Measurements from ENCODE around the gene KDF1.

DNA sequence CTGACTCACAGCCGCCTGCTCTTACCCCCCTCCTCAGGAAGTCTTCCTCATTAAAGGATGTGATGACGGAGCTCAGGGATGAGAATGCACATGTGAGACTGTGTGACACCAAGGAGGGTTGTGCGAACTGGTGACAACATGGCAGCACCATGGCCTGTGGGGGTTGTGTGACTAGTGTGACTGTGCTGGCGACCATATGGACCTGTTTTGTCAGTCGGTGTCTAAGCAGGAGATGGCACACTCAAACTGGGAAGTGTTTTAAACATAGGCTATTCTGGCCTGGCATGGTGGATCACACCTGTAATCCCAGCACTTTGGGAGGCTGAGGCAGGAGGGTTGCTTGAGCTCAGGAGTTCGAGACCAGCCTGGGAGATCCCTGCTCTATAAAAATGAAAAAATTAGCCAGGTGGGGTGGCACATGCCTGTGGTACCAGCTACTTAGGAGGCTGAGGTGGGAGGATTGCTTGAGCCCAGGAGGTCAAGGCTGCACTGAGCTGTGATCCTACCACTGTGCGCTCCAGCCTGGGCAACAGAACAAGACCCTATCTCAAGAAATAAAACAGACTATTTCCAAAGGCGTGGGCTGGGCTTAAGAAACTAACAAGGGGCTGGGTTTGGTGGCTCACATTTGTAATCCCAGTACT lies 40.7 kb upstream of the KDF1 start:
- TF ChIP-seq, protein P1, sequence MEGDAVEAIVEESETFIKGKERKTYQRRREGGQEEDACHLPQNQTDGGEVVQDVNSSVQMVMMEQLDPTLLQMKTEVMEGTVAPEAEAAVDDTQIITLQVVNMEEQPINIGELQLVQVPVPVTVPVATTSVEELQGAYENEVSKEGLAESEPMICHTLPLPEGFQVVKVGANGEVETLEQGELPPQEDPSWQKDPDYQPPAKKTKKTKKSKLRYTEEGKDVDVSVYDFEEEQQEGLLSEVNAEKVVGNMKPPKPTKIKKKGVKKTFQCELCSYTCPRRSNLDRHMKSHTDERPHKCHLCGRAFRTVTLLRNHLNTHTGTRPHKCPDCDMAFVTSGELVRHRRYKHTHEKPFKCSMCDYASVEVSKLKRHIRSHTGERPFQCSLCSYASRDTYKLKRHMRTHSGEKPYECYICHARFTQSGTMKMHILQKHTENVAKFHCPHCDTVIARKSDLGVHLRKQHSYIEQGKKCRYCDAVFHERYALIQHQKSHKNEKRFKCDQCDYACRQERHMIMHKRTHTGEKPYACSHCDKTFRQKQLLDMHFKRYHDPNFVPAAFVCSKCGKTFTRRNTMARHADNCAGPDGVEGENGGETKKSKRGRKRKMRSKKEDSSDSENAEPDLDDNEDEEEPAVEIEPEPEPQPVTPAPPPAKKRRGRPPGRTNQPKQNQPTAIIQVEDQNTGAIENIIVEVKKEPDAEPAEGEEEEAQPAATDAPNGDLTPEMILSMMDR (conservative IDR thresholded peaks at IDR 0.05 in 1 of 2, IDR thresholded peaks at IDR 0.05 in 1 of 2; ENCODE audit: low read depth in 1 of 2, low read length in 2 of 2), result no peak
- TF ChIP-seq EZH2 (IDR thresholded peaks at IDR 0.05; ENCODE audit: low read length, missing control alignments), result no peak

Measured in fibroblast of lung (primary cell).